GM18498 (cell line): ENCODE results near the gene POLR1A.

ENCODE experiments used
- ATAC-seq: cut with Tn5 transposase; IDR thresholded peaks from one replicate; pipeline ENCODE4 v1.9.1; 2021; ENCODE audit warnings: mild to moderate bottlenecking, moderate library complexity; ENCODE audit not compliant: unreplicated experiment

POLR1A gene

GRCh38 chr2:86097114-86097896 is 8.4 kb downstream of the POLR1A start:
- ATAC-seq = no peak

GRCh38 chr2:86094229-86094628 is 11.5 kb downstream of the POLR1A start:
- ATAC-seq = no peak

DNA sequence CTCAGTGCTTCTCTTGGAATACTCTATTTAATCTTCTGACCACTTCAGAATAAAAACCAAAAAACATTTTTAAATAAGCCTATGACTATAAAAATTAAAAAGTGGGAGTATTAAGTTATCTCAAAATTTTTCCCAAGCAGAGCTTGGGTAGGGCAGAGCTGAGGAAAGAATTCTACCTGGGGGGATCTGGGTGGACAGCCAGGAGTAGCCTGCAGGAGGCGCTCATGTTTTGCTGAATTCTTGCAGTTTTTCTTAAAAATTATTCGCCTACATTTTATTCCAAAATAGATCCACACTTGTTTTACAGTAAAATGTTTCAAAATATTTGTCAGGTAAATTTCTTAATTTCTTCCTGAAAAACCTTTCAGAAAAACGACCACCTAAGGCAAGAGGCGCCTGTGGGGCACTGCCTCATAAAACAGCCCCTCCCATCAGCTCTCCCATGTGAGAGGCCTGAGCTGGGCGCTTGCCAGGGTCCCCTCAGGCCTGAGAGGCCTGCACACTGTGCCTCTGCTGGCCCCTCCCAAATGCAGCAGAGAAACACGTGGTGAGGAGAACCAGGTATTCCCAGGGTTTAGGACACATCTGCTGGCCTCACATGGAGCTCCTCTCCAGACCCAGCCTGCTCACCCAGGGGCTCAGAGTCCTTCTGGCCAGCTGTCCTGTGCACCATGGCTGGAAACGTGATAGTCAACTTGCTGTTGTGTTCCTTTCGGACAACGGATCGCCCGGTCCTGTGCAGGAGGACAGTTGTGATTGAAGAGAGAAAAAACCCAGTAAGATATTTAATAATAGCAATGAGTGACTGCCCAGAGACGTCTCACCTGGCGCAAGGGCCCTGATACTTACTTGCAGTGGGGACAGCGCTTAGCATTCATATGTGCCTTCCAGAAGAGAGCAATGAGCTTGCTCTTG is 17.5 kb downstream of the POLR1A start:
- no peak for ATAC-seq

GRCh38 chr2:86082756-86083155 is 22.9 kb downstream of the POLR1A start:
- ATAC-seq = no peak

- ATAC-seq = no peak
Measured at GRCh38 chr2:86081724-86082123, 24.0 kb downstream of the POLR1A start.

- ATAC-seq = peak; percentile 75
Measured at GRCh38 chr2:86079981-86080911, 25.4 kb downstream of the POLR1A start.

DNA sequence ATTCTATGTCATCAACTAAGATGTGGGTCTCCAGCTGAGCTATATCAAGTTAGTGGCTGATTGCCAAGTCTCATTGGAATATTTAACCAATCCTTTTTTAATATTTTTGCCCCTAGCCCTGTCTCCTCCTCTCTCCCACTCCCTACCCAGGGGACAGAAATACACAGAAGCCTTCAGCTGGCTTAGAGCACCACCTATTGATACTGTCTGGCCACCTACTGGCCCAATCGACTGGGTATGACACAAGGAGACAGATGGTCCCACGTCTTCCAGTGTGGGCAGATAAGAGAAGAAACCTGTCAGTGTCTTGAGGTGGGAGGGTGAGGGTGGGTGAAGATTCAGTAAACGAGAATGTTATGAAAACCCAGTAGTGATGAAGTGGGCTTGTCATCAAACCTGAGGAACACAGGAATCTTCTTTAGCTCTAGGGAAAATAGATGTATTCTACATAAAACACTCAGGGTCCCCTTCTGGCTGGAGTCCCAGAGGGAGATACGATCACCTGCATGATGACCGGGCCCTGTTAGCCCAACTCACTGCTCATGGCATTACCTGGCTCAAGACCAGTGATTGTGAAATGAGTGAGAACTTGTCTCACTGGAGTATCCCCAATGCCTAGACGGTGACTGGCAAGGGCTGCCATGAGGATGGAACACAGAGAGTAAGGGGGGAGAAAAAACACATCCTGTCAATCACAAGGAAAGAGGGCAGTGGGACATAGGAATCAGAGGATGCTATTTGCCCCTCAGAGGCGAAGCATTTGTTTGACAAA is 26.7 kb downstream of the POLR1A start:
- ATAC-seq = peak; percentile 31

GRCh38 chr2:86075886-86076285 is 29.8 kb downstream of the POLR1A start:
- no peak for ATAC-seq

GRCh38 chr2:86074811-86075210 is 30.9 kb downstream of the POLR1A start:
- ATAC-seq = no peak

DNA sequence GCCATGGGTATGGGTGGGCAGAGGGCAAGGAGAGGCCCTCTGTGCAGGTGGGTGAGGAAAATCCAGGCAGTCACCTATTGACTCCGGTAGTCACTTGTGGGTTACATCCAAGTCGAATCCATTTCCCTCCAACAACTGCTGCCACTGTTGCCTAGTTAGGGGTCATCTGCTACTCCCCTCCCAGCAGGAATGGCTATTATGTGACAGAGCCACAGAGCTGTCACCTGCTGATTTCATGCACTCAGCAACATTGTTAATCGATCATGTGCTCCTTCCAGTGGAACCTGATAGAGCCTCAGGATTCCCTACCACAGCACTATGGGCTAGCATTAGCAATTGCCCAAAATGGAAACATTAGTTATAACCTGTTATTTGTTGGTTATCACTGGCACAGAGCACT is 31.4 kb downstream of the POLR1A start:
- ATAC-seq = no peak

DNA sequence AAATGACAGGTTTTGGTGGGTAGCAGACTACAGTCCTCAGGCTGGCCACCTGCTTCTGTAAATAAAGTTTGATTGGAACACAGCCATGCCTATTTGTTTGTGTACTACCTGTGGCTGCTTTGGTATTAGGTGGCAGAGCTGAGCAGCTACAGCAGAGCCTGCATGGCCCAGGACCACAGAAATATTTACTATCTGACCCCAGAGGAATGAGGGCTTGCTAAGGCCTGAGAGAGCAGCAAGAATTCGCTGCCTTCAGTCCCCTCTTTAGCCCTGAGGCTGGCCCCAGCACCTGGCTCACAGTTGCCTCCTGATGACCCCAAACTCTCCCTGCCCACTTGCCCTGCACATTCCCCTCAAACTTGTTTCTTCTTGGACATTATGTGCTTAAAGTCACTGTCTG is 32.5 kb downstream of the POLR1A start:
- ATAC-seq = no peak

- ATAC-seq = peak; percentile 74
Measured at GRCh38 chr2:86072271-86072858, 33.3 kb downstream of the POLR1A start.

DNA sequence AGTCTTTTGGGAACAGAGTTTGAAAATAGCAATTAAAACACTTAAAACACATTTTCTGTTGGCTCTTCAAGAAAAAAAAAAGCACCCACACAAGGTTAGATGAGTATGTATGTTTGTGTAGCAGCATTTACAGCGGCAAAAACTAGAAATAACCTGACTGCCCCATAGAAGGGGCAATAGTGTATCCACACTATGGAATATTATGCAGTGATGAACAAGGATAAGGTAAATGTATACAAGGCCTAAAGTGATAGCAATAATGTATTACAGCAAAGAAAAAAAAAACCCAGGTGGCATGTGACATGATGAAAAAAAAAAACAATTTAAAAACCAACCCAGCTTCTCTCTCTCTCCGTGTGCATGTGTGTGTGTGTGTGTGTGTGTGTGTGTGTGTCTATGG is 34.8 kb downstream of the POLR1A start:
- no peak for ATAC-seq

GRCh38 chr2:86069783-86070339 is 35.8 kb downstream of the POLR1A start:
- ATAC-seq = no peak

GRCh38 chr2:86069091-86069685 is 36.5 kb downstream of the POLR1A start:
- no peak for ATAC-seq

DNA sequence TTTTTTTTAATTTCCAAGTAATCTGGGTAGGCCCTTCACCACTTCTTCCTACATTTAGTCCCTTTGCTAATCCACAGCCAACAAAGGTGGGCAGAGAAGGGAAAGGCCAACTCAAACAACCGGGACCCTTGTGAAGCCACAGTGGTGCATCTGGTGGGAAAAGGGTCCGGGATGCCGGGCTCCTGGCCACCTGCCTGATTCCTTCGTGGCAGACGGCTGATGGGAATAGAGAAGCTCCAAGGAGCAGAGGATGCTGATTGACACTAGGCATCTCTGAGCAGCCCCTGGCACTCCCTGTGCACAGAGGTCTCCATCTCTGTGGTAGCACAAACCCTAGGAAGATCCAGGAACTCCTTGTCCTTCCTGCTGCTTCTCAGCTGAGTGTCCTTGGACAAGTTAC is 37.0 kb downstream of the POLR1A start:
- no peak for ATAC-seq

DNA sequence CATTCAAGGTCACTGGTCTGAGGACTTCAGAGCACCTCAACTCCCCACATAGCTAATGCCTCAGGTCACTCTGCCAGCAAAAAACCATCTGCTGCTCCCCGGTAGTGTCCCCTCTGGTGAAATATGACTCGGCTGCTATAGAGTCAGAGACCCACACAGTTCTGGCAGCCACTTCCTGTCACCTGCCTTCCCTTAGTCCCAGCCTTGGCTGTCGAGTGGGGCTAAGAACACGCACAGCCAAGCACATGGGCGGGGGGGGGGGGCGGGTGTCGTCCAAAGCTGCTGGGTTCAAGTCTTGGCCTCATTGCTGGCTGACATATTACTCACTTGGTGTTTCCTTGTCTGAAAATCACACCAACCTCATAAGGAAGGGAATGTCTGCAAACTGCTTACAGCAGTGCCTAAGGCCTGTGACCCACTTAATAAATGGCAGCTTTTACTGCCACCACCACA is 37.5 kb downstream of the POLR1A start:
- ATAC-seq = no peak

- ATAC-seq = no peak
Measured at GRCh38 chr2:86066915-86067314, 38.8 kb downstream of the POLR1A start.

DNA sequence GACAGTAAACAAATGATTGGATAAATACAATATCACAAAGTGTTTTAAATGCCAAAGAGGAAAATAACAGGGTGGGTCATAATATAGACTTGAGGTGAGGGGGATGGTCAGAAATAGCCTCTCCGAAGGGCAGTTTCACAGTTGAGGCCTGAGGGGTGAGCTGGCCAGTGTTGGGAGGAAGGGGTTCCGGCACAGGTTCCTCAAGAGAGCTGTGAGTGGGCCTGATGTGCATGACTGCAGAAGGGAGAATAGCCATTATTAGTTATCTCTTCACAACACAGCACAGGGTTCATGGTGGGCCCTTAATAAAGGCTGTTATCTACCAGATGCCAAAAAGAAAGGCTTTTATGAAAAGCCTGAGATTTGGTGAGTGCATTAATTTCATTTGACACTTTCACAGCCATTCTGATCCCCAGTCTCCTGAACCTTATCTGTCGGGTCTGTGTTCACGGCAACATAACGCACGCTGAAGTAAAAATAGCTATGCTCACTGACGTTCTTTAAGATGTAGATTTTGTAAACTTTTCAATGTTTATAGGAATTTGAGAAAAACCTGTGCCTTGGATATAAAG is 39.6 kb downstream of the POLR1A start:
- no peak for ATAC-seq
